IMR-90 (cell line): ENCODE results near the gene ADGRL3. TPM values are rescaled to one million over a fixed set of nuclear protein-coding genes. Genes with fewer than 3 reads are reported as not detected.
"Not testable (repeated sequence)": the region's sequence is repeated elsewhere in the genome, so short reads cannot be mapped to it uniquely, and the experiment has no call there.

Experiments
- ATAC-seq: fragments of 200-7000 bp; cut with Tn5 transposase; 2 replicates; pipeline ENCODE4 v1.9.1; 2020; ENCODE audit warnings: low read depth, mild to moderate bottlenecking, moderate library complexity
- BruUV-seq: library from RNA; stranded (reverse); fragments of 400-500 nt; replicated peaks from 2 replicates; lab custom pipeline; 2021; lab: Mats Ljungman, UMichigan
- CTCF ChIA-PET: fragments of 300-600 bp; formaldehyde crosslinking; extraction: SDS; loops from one replicate; lab custom pipeline; 2021; ENCODE audit warnings: antibody characterized with exemption; lab: Yijun Ruan, JAX
- POLR2A ChIA-PET: fragments of 300-600 bp; sonication (Branson Sonifier 250); formaldehyde crosslinking; loops from one replicate; lab custom pipeline; 2022; ENCODE audit warnings: antibody characterized with exemption; ENCODE audit not compliant: unreplicated experiment; lab: Charles Lee
- DNase-seq: peaks from one replicate; pipeline ENCODE4 v3.0.0; 2013
- H2AFZ ChIP-seq: replicated peaks from 2 replicates; pipeline ENCODE3; 2013; ENCODE audit warnings: low read length, mild to moderate bottlenecking; ENCODE audit not compliant: poor library complexity
- H2AK5ac ChIP-seq: 2 replicates; pipeline ENCODE4 v1.6.1; 2013; ENCODE audit warnings: low read depth, low read length, inconsistent platforms
- H2AK9ac ChIP-seq: replicated peaks from 2 replicates; pipeline ENCODE3; 2013; ENCODE audit warnings: mild to moderate bottlenecking, low read depth, low read length, moderate library complexity; ENCODE audit not compliant: poor library complexity
- H2BK120ac ChIP-seq: 2 replicates; pipeline ENCODE4 v1.6.1; 2013; ENCODE audit warnings: low read depth, low read length, inconsistent platforms
- H2BK15ac ChIP-seq: 3 replicates; pipeline ENCODE4 v1.6.1; 2013; ENCODE audit warnings: low read depth, low read length, inconsistent platforms
- H2BK20ac ChIP-seq: 2 replicates; pipeline ENCODE4 v1.6.1; 2013; ENCODE audit warnings: low read depth, mild to moderate bottlenecking, inconsistent platforms, low read length, moderate library complexity
- H2BK5ac ChIP-seq: 2 replicates; pipeline ENCODE4 v1.6.1; 2013; ENCODE audit warnings: mild to moderate bottlenecking, low read depth, low read length, inconsistent platforms; ENCODE audit not compliant: poor library complexity, severe bottlenecking
- H3K14ac ChIP-seq: replicated peaks from 2 replicates; pipeline ENCODE4 v1.6.1; 2013; ENCODE audit warnings: low read depth, low read length, inconsistent platforms
- H3K18ac ChIP-seq: 2 replicates; pipeline ENCODE4 v1.6.1; 2013; ENCODE audit warnings: low read depth, low read length, control low read depth
- H3K23ac ChIP-seq: 2 replicates; pipeline ENCODE4 v1.6.1; 2013; ENCODE audit warnings: low read depth, low read length, inconsistent platforms
- H3K27ac ChIP-seq: 2 replicates; pipeline ENCODE4 v1.5.1; 2013; ENCODE audit warnings: mild to moderate bottlenecking, control low read depth, low read length; ENCODE audit not compliant: insufficient read depth
- H3K27me3 ChIP-seq: 2 replicates; pipeline ENCODE4 v1.6.1; 2013; ENCODE audit warnings: low read length; ENCODE audit not compliant: control insufficient read depth, insufficient read depth
- H3K36me3 ChIP-seq: 2 replicates; pipeline ENCODE4 v1.6.1; 2013; ENCODE audit warnings: low read length, mixed read lengths; ENCODE audit not compliant: control insufficient read depth, insufficient read depth
- H3K4ac ChIP-seq: 2 replicates; pipeline ENCODE4 v1.6.1; 2013; ENCODE audit warnings: low read depth, low read length, inconsistent platforms
- H3K4me1 ChIP-seq: 2 replicates; pipeline ENCODE4 v1.6.1; 2013; ENCODE audit warnings: low read length, mixed read lengths; ENCODE audit not compliant: control insufficient read depth, insufficient read depth
- H3K4me2 ChIP-seq: 2 replicates; pipeline ENCODE4 v1.6.1; 2013; ENCODE audit warnings: low read depth, mild to moderate bottlenecking, control low read depth, low read length, moderate library complexity
- H3K4me3 ChIP-seq: 2 replicates; pipeline ENCODE4 v1.5.1; 2013; ENCODE audit warnings: low read depth, mild to moderate bottlenecking, control low read depth, low read length, moderate library complexity; ENCODE audit not compliant: insufficient read depth
- H3K56ac ChIP-seq: 2 replicates; pipeline ENCODE4 v1.6.1; 2013; ENCODE audit warnings: low read length, inconsistent platforms; ENCODE audit not compliant: insufficient read depth; ENCODE audit errors: extremely low read depth
- H3K79me1 ChIP-seq, 2 experiments: 2 replicates each; pipeline ENCODE4 v1.6.1; 2013; ENCODE audit warnings: low read length in 2 of 2, inconsistent platforms in 1 of 2, low read depth in 1 of 2
- H3K9ac ChIP-seq: 2 replicates; pipeline ENCODE4 v1.6.1; 2013; ENCODE audit warnings: low read depth, low read length, control low read depth
- H3K9me1 ChIP-seq: 2 replicates; pipeline ENCODE4 v1.6.1; 2013; ENCODE audit warnings: low read length, inconsistent platforms; ENCODE audit not compliant: insufficient read depth
- H3K9me3 ChIP-seq: 2 replicates; pipeline ENCODE4 v1.6.1; 2013; ENCODE audit warnings: low read length; ENCODE audit not compliant: control insufficient read depth, insufficient read depth
- H4K20me1 ChIP-seq: 2 replicates; pipeline ENCODE4 v1.6.1; 2013; ENCODE audit warnings: low read length, inconsistent platforms; ENCODE audit not compliant: insufficient read depth
- H4K5ac ChIP-seq: 2 replicates; pipeline ENCODE4 v1.6.1; 2013; ENCODE audit warnings: mild to moderate bottlenecking, low read depth, low read length, control low read depth
- H4K8ac ChIP-seq, 2 experiments: 2 replicates each; pipeline ENCODE4 v1.6.1; 2013; ENCODE audit warnings: low read depth in 2 of 2, low read length in 2 of 2, control low read depth in 1 of 2, inconsistent platforms in 1 of 2
- H4K91ac ChIP-seq: 2 replicates; pipeline ENCODE4 v1.6.1; 2013; ENCODE audit warnings: low read depth, low read length, inconsistent platforms; ENCODE audit not compliant: insufficient read depth
- CEBPB ChIP-seq: IDR thresholded peaks from 2 replicates; pipeline ENCODE4 v1.6.1; 2012; ENCODE audit warnings: low read depth, low read length, improper control_type of control experiment
- CHD1 ChIP-seq: IDR thresholded peaks from 2 replicates; pipeline ENCODE4 v1.6.1; 2012; ENCODE audit warnings: low read depth, low read length, improper control_type of control experiment
- FOS ChIP-seq: fragments of 150-350 bp; IDR thresholded peaks from 2 replicates; pipeline ENCODE4 v1.6.1; 2016; ENCODE audit warnings: low read depth, low read length
- MAFK ChIP-seq: IDR thresholded peaks from 2 replicates; pipeline ENCODE4 v1.6.1; 2012; ENCODE audit warnings: low read depth, low read length, improper control_type of control experiment
- MAZ ChIP-seq: IDR thresholded peaks from 2 replicates; pipeline ENCODE4 v1.6.1; 2012; ENCODE audit warnings: low read depth, mild to moderate bottlenecking, low read length, improper control_type of control experiment, moderate library complexity, borderline replicate concordance
- MXI1 ChIP-seq: IDR thresholded peaks from 2 replicates; pipeline ENCODE4 v1.6.1; 2012; ENCODE audit warnings: low read depth, mild to moderate bottlenecking, low read length, moderate library complexity, borderline replicate concordance
- POLR2A ChIP-seq: IDR thresholded peaks from 2 replicates; pipeline ENCODE4 v1.6.1; 2012; ENCODE audit warnings: mild to moderate bottlenecking, low read depth, low read length
- RFX5 ChIP-seq: IDR thresholded peaks from 2 replicates; pipeline ENCODE4 v1.8.0; 2012; ENCODE audit warnings: low read depth, mild to moderate bottlenecking, low read length, moderate library complexity
- SMC3 ChIP-seq: fragments of 150-350 bp; IDR thresholded peaks from 2 replicates; pipeline ENCODE4 v1.6.1; 2016; ENCODE audit warnings: low read depth, mild to moderate bottlenecking, antibody characterized with exemption, low read length, moderate library complexity
- WGBS, 2 experiments: methylation state at CpG; one replicate each; pipeline versions ENCODE4 v1.1.5 to v1.1.7; 2013; ENCODE audit warnings: missing lambda C conversion rate in 2 of 2; ENCODE audit not compliant: insufficient read length in 1 of 2; ENCODE audit errors: extremely low coverage in 2 of 2; 5-methylcytosine and 5-hydroxymethylcytosine counted together
- dilution Hi-C: fragments of 300-500 bp; cut with HindIII; formaldehyde crosslinking; loops from one replicate; pipeline ENCODE4 v1.14.3; 2018; ENCODE audit warnings: low sequenced_read_pairs; ENCODE audit not compliant: unreplicated experiment
- in situ Hi-C: fragments of 300-500 bp; cut with MboI; formaldehyde crosslinking; loops from 3 replicates; pipeline ENCODE4 v1.14.3; 2019; ENCODE audit warnings: low sequenced_read_pairs, inconsistent platforms, mixed read lengths
- intact Hi-C: fragments of 100-400 bp; cut with micrococcal nuclease; formaldehyde crosslinking; loops from 2 replicates; pipeline ENCODE4 v1.10.0; 2022
- polyA plus RNA-seq, 3 experiments: library from polyadenylated mRNA; depleted of rRNA; stranded (reverse); fragments of >200 nt; gene quantifications; 2 replicates each; pipeline ENCODE4 v1.2.3, GENCODE V29; 2012; ENCODE audit warnings: low replicate concordance in 1 of 3
- total RNA-seq: library from RNA; depleted of rRNA; stranded (reverse); fragments of >200 nt; gene quantifications from 2 replicates; pipeline ENCODE4 v1.2.3, GENCODE V29; 2012

Gene ADGRL3
- total and polyA plus RNA-seq, 2 of the 4 experiments (the other 2 are of a cell fraction): 0.46 to 2.5 TPM

DNA sequence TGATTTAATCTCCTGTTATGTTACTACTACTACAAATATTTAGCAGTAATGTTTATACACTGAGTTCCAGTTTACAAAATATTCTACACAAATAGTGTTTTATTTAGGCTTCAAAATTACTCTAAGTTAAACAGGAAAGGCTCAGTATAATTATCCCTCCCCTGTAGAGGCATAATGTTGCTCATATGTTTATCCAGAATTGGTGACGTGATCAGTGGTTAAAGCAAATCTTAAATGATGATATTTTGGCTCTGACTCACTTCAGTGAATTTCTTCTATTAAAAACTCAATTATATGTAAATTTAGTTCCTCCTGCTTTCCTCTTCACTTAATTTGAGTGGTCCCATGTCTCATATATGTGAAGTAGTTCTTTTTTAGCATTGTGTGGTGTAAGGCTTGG, 438.5 kb downstream of the ADGRL3 start:
- no TSS peak for BruUV-seq
- ATAC-seq: peak; percentile 97

DNA sequence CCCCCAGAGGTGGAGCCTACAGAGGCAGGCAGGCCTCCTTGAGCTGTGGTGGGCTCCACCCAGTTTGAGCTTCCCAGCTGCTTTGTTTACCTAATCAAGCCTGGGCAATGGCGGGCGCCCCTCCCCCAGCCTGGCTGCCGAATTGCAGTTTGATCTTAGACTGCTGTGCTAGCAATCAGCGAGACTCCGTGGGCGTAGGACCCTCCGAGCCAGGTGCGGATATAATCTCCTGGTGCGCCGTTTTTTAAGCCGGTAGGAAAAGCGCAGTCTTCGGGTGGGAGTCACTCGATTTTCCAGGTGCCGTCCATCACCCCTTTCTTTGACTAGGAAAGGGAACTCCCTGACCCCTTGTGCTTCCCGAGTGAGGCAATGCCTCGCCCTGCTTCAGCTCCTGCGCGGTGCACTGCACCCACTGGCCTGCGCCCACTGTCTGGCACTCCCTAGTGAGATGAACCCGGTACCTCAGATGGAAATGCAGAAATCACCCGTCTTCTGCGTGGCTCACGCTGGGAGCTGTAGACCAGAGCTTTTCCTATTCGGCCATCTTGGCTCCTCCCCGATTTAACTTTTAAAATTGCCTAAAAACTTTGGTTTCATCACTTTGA, 446.7 kb downstream of the ADGRL3 start:
- H3K18ac ChIP-seq, intact Hi-C loops, H2AK9ac ChIP-seq, H2BK15ac ChIP-seq, in situ Hi-C loops, BruUV-seq, H3K27me3 ChIP-seq, H4K8ac ChIP-seq, DNase-seq, H2BK5ac ChIP-seq, H3K23ac ChIP-seq, H3K56ac ChIP-seq, H3K27ac ChIP-seq, H3K9me3 ChIP-seq, H2BK20ac ChIP-seq, H4K91ac ChIP-seq, H2BK120ac ChIP-seq, H3K36me3 ChIP-seq, H3K14ac ChIP-seq, H3K79me1 ChIP-seq, H4K20me1 ChIP-seq, dilution Hi-C loops, H2AK5ac ChIP-seq, H2AFZ ChIP-seq, H3K4me2 ChIP-seq, H3K9ac ChIP-seq, H3K9me1 ChIP-seq, CTCF ChIA-PET, ATAC-seq, H3K4ac ChIP-seq, H3K4me1 ChIP-seq, H3K4me3 ChIP-seq, H4K5ac ChIP-seq: not testable (repeated sequence)
- POLR2A ChIA-PET: interaction anchor here (0.6 kb wide), 1 partner anchor 56 kb away, joined by 3 read pairs; no protein-coding TSS in a partner anchor
- WGBS, 2 experiments: 89% methylated on average over 10 of the region's 26 CpGs; no CpG with 5 or more reads in 1 of the 2 experiments

More for the DNA sequence above, 438.5 kb downstream of the ADGRL3 start:
- dilution Hi-C loops: no loop called here
- Histone ChIP-seq H3K4me3 (no peak overlapping the region), H4K20me1 (no peaks in the 10 kb centered on the region), H3K36me3 (no peaks in the 10 kb centered on the region), H3K27ac (peak overlapping the region; percentile 60; the same call in 1 of the 2 replicates), H2BK5ac (peak overlapping the region; percentile 77), H2AFZ (no peak overlapping the region), H3K23ac (peak overlapping the region; percentile 82), H3K56ac (0 out of 2 replicates have a peak overlapping the region, but pooled peaks have one; percentile 20), H2AK9ac (no peak overlapping the region), H2BK15ac (peak overlapping the region; percentile 67; the same call in 2 of the 3 replicates), H3K9ac (no peak overlapping the region), H3K4ac (peak overlapping the region; percentile 91), H3K4me2 (no peak overlapping the region), H3K18ac (peak overlapping the region; percentile 97), H3K27me3 (no peaks in the 10 kb centered on the region), H3K14ac (peak overlapping the region; percentile 66), H3K79me1 (no peaks in the 10 kb centered on the region), H3K9me3 (no peaks in the 10 kb centered on the region), H4K8ac (peak overlapping the region; percentile 31 to 81; a peak in 1 of 4 replicates), H3K4me1 (peaks cover 4% of the 10 kb centered on the region), H4K91ac (peak overlapping the region; percentile 75), H2BK20ac (peak overlapping the region; percentile 95), H2AK5ac (peak overlapping the region; percentile 46; the same call in 1 of the 2 replicates), H2BK120ac (peak overlapping the region; percentile 97), H4K5ac (no peak overlapping the region), H3K9me1 (0 out of 2 replicates have a peak, but pooled peaks cover 2% of the 10 kb centered on the region)
- no CpG with 5 or more reads among the region's 1 CpG for WGBS, 2 experiments
- in situ Hi-C loops: no loop called here
- DNase-seq: peak; percentile 88
- TF ChIP-seq CEBPB: 0 out of 2 replicates have a peak, but pooled peaks have one; percentile 2
- no peak for TF ChIP-seq POLR2A
- TF ChIP-seq FOS: peak; percentile 54; the same call in 1 of the 2 replicates
- TF ChIP-seq MXI1: no peak
- no peak for TF ChIP-seq CHD1
- no peak for TF ChIP-seq SMC3
- TF ChIP-seq RFX5: no peak
- no peak for TF ChIP-seq MAZ
- no peak for TF ChIP-seq MAFK
- CTCF ChIA-PET: no interaction called here
- POLR2A ChIA-PET: no interaction called here
- intact Hi-C loops: no loop called here
